HepG2 (cell line): Measurements from ENCODE around the gene NAIF1. TPM values are rescaled to one million over a fixed set of nuclear protein-coding genes. Genes with fewer than 3 reads are reported as not detected.

Experiments
- ARNTL ChIP-seq: sonication (generic); formaldehyde crosslinking; IDR thresholded peaks from 2 replicates; pipeline ENCODE4 v1.4.0; 2020; ENCODE audit warnings: mild to moderate bottlenecking, missing genetic modification reagents
- FOXO1 ChIP-seq: sonication (generic); formaldehyde crosslinking; IDR thresholded peaks from 2 replicates; pipeline ENCODE4 v1.4.0; 2020; ENCODE audit warnings: missing genetic modification reagents
- KLF16 ChIP-seq, 2 experiments: sonication (generic) in 1 of 2; formaldehyde crosslinking in 1 of 2; IDR thresholded peaks; 2 replicates each; pipeline versions ENCODE4 v1.6.1 to v1.8.0; 2016 to 2023; ENCODE audit warnings: missing genetic modification reagents in 2 of 2, missing compliant biosample characterization in 1 of 2
- MAFF ChIP-seq: IDR thresholded peaks from 2 replicates; pipeline ENCODE4 v1.6.1; 2011; ENCODE audit warnings: low read depth, low read length, improper control_type of control experiment
- NFE2L1 ChIP-seq: sonication (generic); formaldehyde crosslinking; IDR thresholded peaks from 2 replicates; pipeline ENCODE4 v1.4.0; 2020; ENCODE audit warnings: missing genetic modification reagents, mild to moderate bottlenecking, borderline replicate concordance
- NKX3-1 ChIP-seq: sonication (generic); formaldehyde crosslinking; IDR thresholded peaks from 2 replicates; pipeline ENCODE4 v1.5.0; 2020; ENCODE audit warnings: missing genetic modification reagents
- POGZ ChIP-seq: sonication (generic); formaldehyde crosslinking; IDR thresholded peaks from 2 replicates; pipeline ENCODE4 v1.4.0; 2020; ENCODE audit warnings: mild to moderate bottlenecking, missing genetic modification reagents
- RAD21 ChIP-seq: fragments of 450-650 bp; formaldehyde crosslinking; IDR thresholded peaks from 2 replicates; pipeline ENCODE4 v1.5.0; 2020; ENCODE audit warnings: mild to moderate bottlenecking
- RBM22 ChIP-seq: fragments of 200-400 bp; formaldehyde crosslinking; optimal IDR thresholded peaks from 2 replicates; pipeline ENCODE3; 2017; ENCODE audit warnings: mild to moderate bottlenecking, low read length, moderate library complexity
- RORA ChIP-seq: sonication (generic); formaldehyde crosslinking; IDR thresholded peaks from 2 replicates; pipeline ENCODE4 v1.5.0; 2020; ENCODE audit warnings: mild to moderate bottlenecking, missing genetic modification reagents, moderate library complexity
- SMYD3 ChIP-seq: sonication (generic); formaldehyde crosslinking; IDR thresholded peaks from 2 replicates; pipeline ENCODE4 v1.8.1; 2023; ENCODE audit warnings: mild to moderate bottlenecking, missing genetic modification reagents
- TCF7L2 ChIP-seq: IDR thresholded peaks from 2 replicates; pipeline ENCODE4 v1.6.1; 2011; ENCODE audit warnings: mild to moderate bottlenecking, low read depth, low read length, moderate library complexity
- ZBTB4 ChIP-seq: sonication (generic); formaldehyde crosslinking; IDR thresholded peaks from 2 replicates; pipeline ENCODE4 v1.4.0; 2020; ENCODE audit warnings: missing genetic modification reagents, mild to moderate bottlenecking, borderline replicate concordance
- ZBTB7B ChIP-seq: sonication (generic); formaldehyde crosslinking; IDR thresholded peaks from 2 replicates; pipeline ENCODE4 v1.4.0; 2020; ENCODE audit warnings: missing genetic modification reagents
- ZFP41 ChIP-seq: sonication (generic); formaldehyde crosslinking; IDR thresholded peaks from 2 replicates; pipeline ENCODE4 v1.4.0; 2020; ENCODE audit warnings: mild to moderate bottlenecking, missing genetic modification reagents, borderline replicate concordance
- ZNF33A ChIP-seq: sonication (generic); formaldehyde crosslinking; IDR thresholded peaks from 2 replicates; pipeline ENCODE4 v1.5.1; 2020; ENCODE audit warnings: missing genetic modification reagents, mild to moderate bottlenecking, moderate library complexity, borderline replicate concordance
- ZNF343 ChIP-seq: sonication (generic); formaldehyde crosslinking; IDR thresholded peaks from 2 replicates; pipeline ENCODE4 v1.4.0; 2020; ENCODE audit warnings: mild to moderate bottlenecking, missing genetic modification reagents
- ZNF468 ChIP-seq: sonication (generic); formaldehyde crosslinking; IDR thresholded peaks from 2 replicates; pipeline ENCODE4 v1.8.0; 2022; ENCODE audit warnings: mild to moderate bottlenecking, moderate library complexity, missing genetic modification reagents
- ZNF607 ChIP-seq: sonication (generic); formaldehyde crosslinking; IDR thresholded peaks from 2 replicates; pipeline ENCODE4 v1.5.1; 2020; ENCODE audit warnings: missing genetic modification reagents, mild to moderate bottlenecking, borderline replicate concordance
- ZNF713 ChIP-seq: sonication (generic); formaldehyde crosslinking; IDR thresholded peaks from 2 replicates; pipeline ENCODE4 v1.4.0; 2020; ENCODE audit warnings: mild to moderate bottlenecking, missing genetic modification reagents
- ZSCAN29 ChIP-seq: sonication (generic); formaldehyde crosslinking; conservative IDR thresholded peaks from 2 replicates; pipeline ENCODE4 v1.4.0; 2020; ENCODE audit warnings: mild to moderate bottlenecking, missing genetic modification reagents
- ZSCAN9 ChIP-seq: IDR thresholded peaks from 2 replicates; pipeline ENCODE4 v1.6.1; 2016; ENCODE audit warnings: borderline replicate concordance
- polyA plus RNA-seq, 8 experiments: library from polyadenylated mRNA; depleted of rRNA in 3 of 8; stranded (reverse) in 7 of 8; unstranded in 1 of 8; fragments of >200 nt; fragmentation: Illumina TruSeq in 4 of 8; extraction: Trizol in 4 of 8; gene quantifications; 2 replicates each; pipeline versions ENCODE4 v1.2.1 to v1.2.3, GENCODE V29; 2011 to 2016; ENCODE audit warnings: low read depth in 4 of 8, missing spikeins in 1 of 8, mixed read lengths in 1 of 8; ENCODE audit not compliant: insufficient read depth in 1 of 8
- total RNA-seq, 5 experiments: library from RNA; depleted of rRNA; stranded (reverse); fragments of >200 nt; fragmentation: Illumina TruSeq; extraction: Trizol; gene quantifications; 2 replicates each; pipeline ENCODE4 v1.2.3, GENCODE V29; 2016; ENCODE audit warnings: low read depth in 1 of 5
- TF ChIP-seq, protein P1 (sequence below): IDR thresholded peaks from 2 replicates; pipeline ENCODE4 v1.4.0; 2020; ENCODE audit warnings: mild to moderate bottlenecking, missing genetic modification reagents
- TF ChIP-seq, protein P2 (sequence below): sonication (generic); formaldehyde crosslinking; IDR thresholded peaks from 2 replicates; pipeline ENCODE4 v1.5.0; 2020; ENCODE audit warnings: missing genetic modification reagents, mild to moderate bottlenecking, borderline replicate concordance

Gene NAIF1
- total and polyA plus RNA-seq, 2 of the 13 experiments (the other 11 are each of a cell fraction or from before 2014, with no cell fraction given), result 6.0 to 6.9 TPM

GRCh38 chr9:128034821-128035652 lies 32.1 kb downstream of the NAIF1 start (continued):
- TF ChIP-seq SMYD3 (CRISPR knock-in tag) (no peak), FOXO1 (CRISPR knock-in tag) (peak; percentile 15; the same call in 1 of the 2 replicates), ZNF33A (CRISPR knock-in tag) (no peak), ZSCAN29 (CRISPR knock-in tag) (no peak), RAD21 (CRISPR knock-in tag) (peak; percentile 93), ZBTB7B (CRISPR knock-in tag) (no peak), ZNF607 (CRISPR knock-in tag) (no peak), ZNF468 (CRISPR knock-in tag) (no peak), ZSCAN9 (CRISPR knock-in tag) (0 out of 2 replicates have a peak, but pooled peaks have one; percentile 51), ZNF343 (CRISPR knock-in tag) (no peak), RORA (CRISPR knock-in tag) (no peak), MAFF (peak; percentile 88), NFE2L1 (CRISPR knock-in tag) (no peak), TCF7L2 (no peak), KLF16 (CRISPR knock-in tag; IDR thresholded peaks at IDR 0.05) (peak in 1 of 2 experiments; percentile 74; a peak in 1 of 4 replicates), ZFP41 (CRISPR knock-in tag) (no peak), ZNF713 (CRISPR knock-in tag) (no peak), ZBTB4 (CRISPR knock-in tag) (no peak), NKX3-1 (CRISPR knock-in tag) (no peak), POGZ (CRISPR knock-in tag) (0 out of 2 replicates have a peak, but pooled peaks have one; percentile 27), RBM22 (no peak), ARNTL (no peak)
- TF ChIP-seq, protein P1, sequence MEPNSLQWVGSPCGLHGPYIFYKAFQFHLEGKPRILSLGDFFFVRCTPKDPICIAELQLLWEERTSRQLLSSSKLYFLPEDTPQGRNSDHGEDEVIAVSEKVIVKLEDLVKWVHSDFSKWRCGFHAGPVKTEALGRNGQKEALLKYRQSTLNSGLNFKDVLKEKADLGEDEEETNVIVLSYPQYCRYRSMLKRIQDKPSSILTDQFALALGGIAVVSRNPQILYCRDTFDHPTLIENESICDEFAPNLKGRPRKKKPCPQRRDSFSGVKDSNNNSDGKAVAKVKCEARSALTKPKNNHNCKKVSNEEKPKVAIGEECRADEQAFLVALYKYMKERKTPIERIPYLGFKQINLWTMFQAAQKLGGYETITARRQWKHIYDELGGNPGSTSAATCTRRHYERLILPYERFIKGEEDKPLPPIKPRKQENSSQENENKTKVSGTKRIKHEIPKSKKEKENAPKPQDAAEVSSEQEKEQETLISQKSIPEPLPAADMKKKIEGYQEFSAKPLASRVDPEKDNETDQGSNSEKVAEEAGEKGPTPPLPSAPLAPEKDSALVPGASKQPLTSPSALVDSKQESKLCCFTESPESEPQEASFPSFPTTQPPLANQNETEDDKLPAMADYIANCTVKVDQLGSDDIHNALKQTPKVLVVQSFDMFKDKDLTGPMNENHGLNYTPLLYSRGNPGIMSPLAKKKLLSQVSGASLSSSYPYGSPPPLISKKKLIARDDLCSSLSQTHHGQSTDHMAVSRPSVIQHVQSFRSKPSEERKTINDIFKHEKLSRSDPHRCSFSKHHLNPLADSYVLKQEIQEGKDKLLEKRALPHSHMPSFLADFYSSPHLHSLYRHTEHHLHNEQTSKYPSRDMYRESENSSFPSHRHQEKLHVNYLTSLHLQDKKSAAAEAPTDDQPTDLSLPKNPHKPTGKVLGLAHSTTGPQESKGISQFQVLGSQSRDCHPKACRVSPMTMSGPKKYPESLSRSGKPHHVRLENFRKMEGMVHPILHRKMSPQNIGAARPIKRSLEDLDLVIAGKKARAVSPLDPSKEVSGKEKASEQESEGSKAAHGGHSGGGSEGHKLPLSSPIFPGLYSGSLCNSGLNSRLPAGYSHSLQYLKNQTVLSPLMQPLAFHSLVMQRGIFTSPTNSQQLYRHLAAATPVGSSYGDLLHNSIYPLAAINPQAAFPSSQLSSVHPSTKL (CRISPR knock-in tag), result peak; percentile 39
- TF ChIP-seq, protein P2, sequence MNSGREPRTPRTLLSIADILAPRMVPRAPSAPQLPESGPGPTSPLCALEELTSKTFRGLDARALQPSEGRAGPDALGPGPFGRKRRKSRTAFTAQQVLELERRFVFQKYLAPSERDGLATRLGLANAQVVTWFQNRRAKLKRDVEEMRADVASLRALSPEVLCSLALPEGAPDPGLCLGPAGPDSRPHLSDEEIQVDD (CRISPR knock-in tag), result no peak
